Aorta (tissue), 5 donors: Measurements from ENCODE around the gene ACTL6B. TPM values are rescaled to one million over a fixed set of nuclear protein-coding genes. Genes with fewer than 3 reads are reported as not detected.

Experiments
- ATAC-seq: fragments of 200-7000 bp; cut with Tn5 transposase; one replicate; pipeline ENCODE4 v1.9.1; 2022; ENCODE audit warnings: moderate library complexity; ENCODE audit not compliant: low FRiP score
- DNase-seq, 2 donors: peaks; one replicate each; pipeline ENCODE4 v3.0.0-alpha.2; 2020
- H3K27ac ChIP-seq, 2 donors: one replicate each; pipeline ENCODE4 v1.5.1; 2013; ENCODE audit warnings: low read length in 2 of 2, mild to moderate bottlenecking in 2 of 2, moderate library complexity in 2 of 2, control low read depth in 1 of 2, inconsistent platforms in 1 of 2, low read depth in 1 of 2
- H3K27me3 ChIP-seq, 2 donors: one replicate each; pipeline ENCODE4 v1.6.1; 2013; ENCODE audit warnings: control low read depth in 1 of 2, low read length in 1 of 2, mild to moderate bottlenecking in 1 of 2, moderate library complexity in 1 of 2; ENCODE audit not compliant: insufficient read depth in 2 of 2, control insufficient read depth in 1 of 2
- H3K36me3 ChIP-seq, 2 donors: one replicate each; pipeline ENCODE4 v1.6.1; 2013; ENCODE audit warnings: control low read depth in 1 of 2, low read length in 1 of 2, mild to moderate bottlenecking in 1 of 2; ENCODE audit not compliant: insufficient read depth in 2 of 2, control insufficient read depth in 1 of 2
- H3K4me1 ChIP-seq, 2 donors: one replicate each; pipeline ENCODE4 v1.6.1; 2013; ENCODE audit warnings: low read length in 2 of 2, control low read depth in 1 of 2, mild to moderate bottlenecking in 1 of 2, moderate library complexity in 1 of 2; ENCODE audit not compliant: insufficient read depth in 2 of 2, control insufficient read depth in 1 of 2
- H3K4me3 ChIP-seq, 2 donors: one replicate each; pipeline ENCODE4 v1.5.1; 2013; ENCODE audit warnings: low read length in 2 of 2, control low read depth in 1 of 2, mild to moderate bottlenecking in 1 of 2
- H3K9me3 ChIP-seq: one replicate; pipeline ENCODE4 v1.6.1; 2013; ENCODE audit warnings: mild to moderate bottlenecking, low read length; ENCODE audit not compliant: control insufficient read depth
- WGBS, 2 donors: extraction: QIAGEN DNeasy Blood & Tissue Kit; methylation state at CpG; one replicate each; pipeline ENCODE4 v1.1.7; 2013; 5-methylcytosine and 5-hydroxymethylcytosine counted together
- intact Hi-C, 2 donors: fragments of 100-400 bp; cut with DNase I; formaldehyde crosslinking; loops; one replicate each; pipeline versions ENCODE4 v1.14.2 to v1.15.0; 2022
- polyA plus RNA-seq, 2 donors: library from polyadenylated mRNA; stranded (reverse); fragments of 200-250 nt; gene quantifications; one replicate each; pipeline ENCODE4 v1.2.3, GENCODE V29; 2013
- total RNA-seq, 2 donors: library from RNA; stranded (reverse); fragmentation: NEBNext Ultra II Directional; extraction: Animal tissue kit (Norgen Biotek cat#: 25700); gene quantifications; one replicate each; pipeline ENCODE4 v1.2.1, GENCODE V29; 2021
- donor health status: healthy with polysubstance abuse.
- donor health status: Bipolar disorder and iron deficiency.
- donor health status: DM: no; HTN: no; CAD: no.
- donor health status: DM: no; HTN: no; CAD: no.
- donor health status: DM: yes; HTN: yes; CAD: no.

ACTL6B gene
- total and polyA plus RNA-seq, 4 donors: not detected

DNA sequence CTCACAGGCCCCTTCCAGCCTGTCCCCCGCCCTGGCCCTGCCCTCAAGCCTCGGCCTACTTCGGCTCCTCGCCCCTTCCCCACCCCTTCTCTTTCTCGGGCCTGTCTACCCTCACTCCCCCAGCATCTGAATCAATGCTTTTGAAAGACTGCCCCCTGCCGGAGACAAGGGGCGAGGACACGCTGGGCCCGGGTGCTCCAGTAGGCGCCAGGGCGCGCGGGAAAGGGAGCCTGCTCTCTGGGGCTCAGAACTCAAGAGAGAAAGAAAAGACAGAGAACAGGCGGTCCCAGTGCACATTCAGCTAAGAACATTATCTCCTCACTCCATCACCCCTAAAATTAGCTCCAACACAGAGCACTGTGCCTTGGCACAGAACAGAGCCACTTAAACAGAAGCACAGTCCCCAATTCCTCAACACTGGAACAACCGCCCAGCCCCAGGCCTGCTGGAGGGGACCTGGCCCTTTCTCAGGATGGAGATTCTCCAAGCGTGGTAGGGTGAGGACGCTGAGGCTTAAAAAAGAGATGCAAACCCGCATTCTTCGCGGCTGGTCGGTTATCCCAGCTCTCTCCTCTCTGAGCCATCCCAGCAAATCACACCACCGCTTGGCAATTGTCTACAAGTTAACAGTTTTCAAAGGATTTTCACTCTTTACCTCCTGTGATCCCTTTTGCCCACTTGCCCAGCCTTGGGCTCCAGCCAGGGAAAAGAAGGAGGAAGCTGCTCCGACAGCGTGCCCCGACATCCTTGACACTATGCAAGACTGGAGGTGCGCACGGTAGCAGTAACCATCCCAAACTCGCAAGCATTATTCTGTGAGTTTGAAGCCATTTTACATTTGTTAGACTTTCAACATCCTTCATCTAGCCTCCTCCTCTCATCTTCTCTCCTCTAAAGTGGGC is 35.7 kb upstream of the ACTL6B start:
- Histone ChIP-seq H3K27ac (no peak overlapping the region), H3K27me3 (no peaks in the 10 kb centered on the region), H3K36me3 (peaks cover 0 to 2% of the 10 kb centered on the region in 2 donors), H3K4me3 (no peak overlapping the region), H3K9me3 (no peaks in the 10 kb centered on the region), H3K4me1 (no peaks in the 10 kb centered on the region)
- WGBS, 2 donors: 33 to 38% methylated on average over 28 of the region's 28 CpGs
- ATAC-seq (peak; percentile 87), DNase-seq (peak; percentile 83 to 94)
- intact Hi-C loops: loop anchor here (2.0 to 5.0 kb wide), 4 partner anchors 80 to 225 kb away; partner anchors contain the start of gene MOSPD3 (in 1 of the 2)

DNA sequence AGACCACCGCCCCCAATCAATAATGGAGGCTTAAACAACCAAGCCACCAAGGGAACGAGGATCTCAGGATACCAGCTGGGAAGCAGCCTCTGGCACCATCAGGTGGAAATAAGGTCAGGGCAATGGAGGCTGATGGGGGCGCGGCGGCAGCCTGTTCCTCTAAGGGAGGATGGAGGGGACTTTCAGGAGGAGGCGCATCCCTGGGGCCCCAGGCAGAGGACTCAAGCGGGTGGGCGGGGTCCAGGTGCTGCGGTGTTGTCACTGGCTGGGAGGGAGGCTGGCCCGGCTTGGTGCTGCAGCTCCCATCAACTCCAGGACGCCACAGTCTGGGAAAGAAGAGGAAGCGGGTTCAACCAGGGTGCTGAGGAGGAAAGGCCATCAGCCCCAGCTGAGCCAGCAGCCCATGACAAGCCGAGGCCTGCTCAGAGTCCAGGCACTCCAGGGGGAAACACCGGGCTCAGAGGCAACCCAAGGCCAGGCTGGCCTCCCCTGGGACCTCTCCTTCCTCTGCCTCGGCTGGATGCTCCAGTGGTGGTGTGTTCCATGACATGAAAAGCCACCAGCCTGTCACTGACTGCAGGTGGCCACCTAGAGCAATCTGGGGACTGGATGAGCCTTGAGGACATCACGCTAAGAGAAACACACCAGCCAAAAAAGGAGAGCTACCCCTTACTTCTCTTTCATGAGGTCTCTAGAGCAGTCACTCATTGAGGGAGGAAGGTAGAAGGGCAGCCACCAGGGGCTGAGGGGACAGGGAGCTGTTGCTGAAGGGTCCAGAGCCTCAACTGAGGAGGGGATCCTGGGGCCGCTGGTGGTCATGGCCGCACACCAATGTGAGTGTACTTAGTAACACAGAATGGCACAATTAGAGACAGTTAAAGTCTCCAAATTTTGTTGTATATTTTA is 33.2 kb upstream of the ACTL6B start:
- Histone ChIP-seq H3K27ac (no peak overlapping the region), H3K27me3 (no peaks in the 10 kb centered on the region), H3K36me3 (peaks cover 2 to 4% of the 10 kb centered on the region in 2 donors), H3K4me3 (no peak overlapping the region), H3K9me3 (no peaks in the 10 kb centered on the region), H3K4me1 (no peaks in the 10 kb centered on the region)
- WGBS, 2 donors: 80 to 81% methylated on average over 18 of the region's 18 CpGs
- DNase-seq (peak in 1 of 2 donors; percentile 42), ATAC-seq (no peak)
- intact Hi-C loops: loop anchor here (2.0 to 5.0 kb wide), 5 partner anchors 77 to 222 kb away; partner anchors contain the start of genes FBXO24 (in 1 of the 2), LRCH4 (in 1 of the 2) and MOSPD3 (in 1 of the 2)

DNA sequence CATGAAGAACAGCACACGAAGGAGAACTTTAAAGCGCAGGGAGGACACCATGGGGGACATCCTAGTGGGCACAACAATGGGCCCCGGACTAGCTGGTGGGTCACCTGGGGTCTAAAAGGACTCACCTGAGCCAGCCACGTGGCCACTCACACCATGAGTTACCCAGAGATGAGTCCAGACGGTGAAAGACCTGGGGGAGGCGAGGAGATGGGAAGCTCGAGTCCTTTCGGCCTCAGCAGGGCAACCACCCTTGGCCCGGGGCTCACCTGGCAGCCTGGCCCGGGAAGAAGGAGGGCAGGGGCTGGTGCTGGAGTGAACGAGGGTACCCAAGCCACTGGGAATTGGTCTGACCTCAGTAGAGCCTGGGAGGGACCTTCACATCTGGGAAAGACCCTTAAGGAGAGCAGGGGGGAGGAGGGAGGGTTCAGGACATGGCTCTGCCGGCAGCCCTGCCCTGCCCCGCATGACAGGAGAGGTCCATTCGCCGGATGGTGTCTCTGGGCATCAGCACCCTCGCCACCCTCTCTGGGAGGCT is 32.1 kb upstream of the ACTL6B start:
- Histone ChIP-seq H3K4me1 (no peaks in the 10 kb centered on the region), H3K27ac (no peak overlapping the region), H3K4me3 (no peak overlapping the region), H3K27me3 (no peaks in the 10 kb centered on the region), H3K9me3 (no peaks in the 10 kb centered on the region), H3K36me3 (peaks cover 2 to 6% of the 10 kb centered on the region in 2 donors)
- 78 to 80% methylated on average over 16 of the region's 16 CpGs for whole genome bisulfite sequencing, 2 donors
- no peak for ATAC-seq
- intact Hi-C loops: loop anchor here in 1 of 2 donors (5.0 kb wide), 1 partner anchor 101 kb away; the partner anchor contains the start of genes FBXO24 and LRCH4
- DNase-seq: peak in 1 of 2 donors; percentile 38

DNA sequence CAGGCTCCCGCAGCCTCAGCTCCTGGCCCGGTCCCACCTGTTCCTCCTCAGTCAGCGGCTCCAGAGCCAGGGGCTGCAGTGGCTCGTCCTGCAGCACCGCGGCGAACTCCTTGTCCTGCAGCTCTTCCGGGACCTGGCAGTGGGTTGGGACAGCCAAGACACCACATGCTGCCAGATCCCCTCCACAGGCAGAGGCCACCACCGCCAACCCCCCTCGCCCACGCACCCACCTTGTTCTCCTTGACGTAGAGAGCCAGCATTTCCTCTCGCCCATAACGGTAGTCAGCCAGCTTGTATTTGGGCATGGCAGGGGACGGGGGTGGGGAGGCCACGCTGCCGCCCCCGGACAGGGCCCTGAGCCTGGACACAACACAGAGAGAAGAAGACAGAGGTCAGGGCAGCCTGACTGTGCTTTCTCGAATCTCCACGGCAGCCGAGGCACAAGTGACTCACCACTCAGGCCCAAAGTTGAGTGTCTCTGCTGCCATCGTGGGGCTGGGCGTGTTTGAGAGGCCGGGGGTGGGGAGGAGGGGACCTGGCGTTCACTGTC is 31.6 kb upstream of the ACTL6B start:
- WGBS, 2 donors: 77% methylated on average over 25 of the region's 25 CpGs
- no peaks in the 10 kb centered on the region for H3K9me3 ChIP-seq
- no peak overlapping the region for H3K27ac ChIP-seq
- DNase-seq: no peak
- ATAC-seq: no peak
- intact Hi-C loops: loop anchor here in 1 of 2 donors (5.0 kb wide), 1 partner anchor 101 kb away; the partner anchor contains the start of genes FBXO24 and LRCH4
- no peaks in the 10 kb centered on the region for H3K4me1 ChIP-seq
- H3K27me3 ChIP-seq: no peaks in the 10 kb centered on the region
- H3K36me3 ChIP-seq: peaks cover 2 to 6% of the 10 kb centered on the region in 2 donors
- H3K4me3 ChIP-seq: no peak overlapping the region

GRCh38 chr7:100687261-100687660 is 31.0 kb upstream of the ACTL6B start:
- Histone ChIP-seq H3K4me3 (no peak overlapping the region), H3K36me3 (peaks cover 2 to 6% of the 10 kb centered on the region in 2 donors), H3K9me3 (no peaks in the 10 kb centered on the region), H3K27me3 (no peaks in the 10 kb centered on the region), H3K27ac (no peak overlapping the region), H3K4me1 (no peaks in the 10 kb centered on the region)
- no peak for ATAC-seq
- DNase-seq: no peak
- WGBS, 2 donors: 88% methylated on average over 22 of the region's 22 CpGs
- intact Hi-C loops: loop anchor here in 1 of 2 donors (5.0 kb wide), 1 partner anchor 100 kb away; the partner anchor contains the start of genes FBXO24 and LRCH4

DNA sequence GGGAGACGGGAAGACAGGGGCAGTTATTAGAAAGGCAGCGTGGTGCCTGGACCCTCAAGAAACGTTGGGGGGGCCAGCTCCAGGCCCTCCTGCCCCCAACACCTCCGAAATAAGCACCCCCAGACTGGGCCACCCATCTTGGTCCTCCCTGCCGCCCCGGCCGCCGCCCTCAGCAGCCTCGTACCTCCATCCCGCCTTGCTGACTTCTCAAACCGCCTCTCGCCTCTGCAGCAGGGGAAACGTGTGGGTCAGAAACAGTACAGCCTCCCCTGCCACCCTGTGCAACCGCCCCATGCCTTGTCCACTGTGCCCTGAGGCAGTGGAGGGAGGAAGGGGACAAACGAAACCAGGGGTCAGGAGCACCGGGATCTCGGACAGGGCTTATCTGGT is 30.6 kb upstream of the ACTL6B start:
- ATAC-seq: no peak
- Histone ChIP-seq H3K36me3 (peaks cover 2 to 8% of the 10 kb centered on the region in 2 donors), H3K4me3 (no peak overlapping the region), H3K9me3 (no peaks in the 10 kb centered on the region), H3K27ac (no peak overlapping the region), H3K27me3 (no peaks in the 10 kb centered on the region), H3K4me1 (no peaks in the 10 kb centered on the region)
- no peak for DNase-seq
- 87 to 90% methylated on average over 14 to 17 of the region's 17 CpGs for WGBS, 2 donors
- intact Hi-C loops: loop anchor here in 1 of 2 donors (5.0 kb wide), 1 partner anchor 100 kb away; the partner anchor contains the start of genes FBXO24 and LRCH4

GRCh38 chr7:100686201-100686821 is 30.1 kb upstream of the ACTL6B start:
- WGBS, 2 donors: 78 to 79% methylated on average over 32 to 33 of the region's 33 CpGs
- no peak overlapping the region for H3K4me3 ChIP-seq
- no peaks in the 10 kb centered on the region for H3K27me3 ChIP-seq
- no peaks in the 10 kb centered on the region for H3K9me3 ChIP-seq
- H3K27ac ChIP-seq: no peak overlapping the region
- peaks cover 2 to 8% of the 10 kb centered on the region in 2 donors for H3K36me3 ChIP-seq
- DNase-seq: peak in 1 of 2 donors; percentile 45
- intact Hi-C loops: loop anchor here in 1 of 2 donors (5.0 kb wide), 1 partner anchor 99 kb away; the partner anchor contains the start of genes FBXO24 and LRCH4
- no peaks in the 10 kb centered on the region for H3K4me1 ChIP-seq
- no peak for ATAC-seq
